Endothelial cell of umbilical vein (primary cell): ENCODE data around the gene CTNNA2. TPM values are rescaled to one million over a fixed set of nuclear protein-coding genes. Genes with fewer than 3 reads are reported as not detected.

Experiments used
- BruUV-seq: library from RNA; stranded (reverse); fragments of 400-500 nt; replicated peaks from 2 replicates; lab custom pipeline; 2021; lab: Mats Ljungman, UMichigan
- CTCF ChIA-PET: fragments of 300-600, 350-600 bp; sonication (Branson Sonifier 250); formaldehyde crosslinking; loops from one replicate; lab custom pipeline; 2021; ENCODE audit warnings: antibody characterized with exemption, inconsistent platforms; lab: Charles Lee
- POLR2A ChIA-PET: fragments of 300-600, 350-600 bp; sonication (Branson Sonifier 250); formaldehyde crosslinking; loops from one replicate; lab custom pipeline; 2021; ENCODE audit warnings: antibody characterized with exemption, inconsistent platforms; lab: Charles Lee
- DNase-seq: peaks from one replicate; pipeline ENCODE4 v3.0.0-alpha.2; 2011; ENCODE audit warnings: low read depth, low spot score
- FAIRE-seq: peaks from 2 replicates; lab custom pipeline; 2011; peaks lifted over from hg19 to GRCh38; lab: Jason Lieb, UNC
- H2AFZ ChIP-seq: 2 replicates; pipeline ENCODE4 v1.6.0; 2012; ENCODE audit warnings: low read depth, low read length, control low read depth, inconsistent platforms
- H3K27ac ChIP-seq: 2 replicates; pipeline ENCODE4 v1.5.1; 2011; ENCODE audit warnings: low read depth, mild to moderate bottlenecking, control low read depth, low read length, moderate library complexity; ENCODE audit not compliant: insufficient read depth
- H3K27me3 ChIP-seq, 2 experiments: 2 replicates each; pipeline versions ENCODE4 v1.6.0 to v1.6.1; 2011; ENCODE audit warnings: low read length in 2 of 2, mixed read lengths in 1 of 2; ENCODE audit not compliant: control insufficient read depth in 2 of 2, insufficient read depth in 2 of 2
- H3K36me3 ChIP-seq, 2 experiments: 2 replicates in 1 of 2; 3 replicates in 1 of 2; pipeline ENCODE4 v1.5.1; 2011; ENCODE audit warnings: low read length in 2 of 2, mild to moderate bottlenecking in 1 of 2, moderate library complexity in 1 of 2; ENCODE audit not compliant: control insufficient read depth in 2 of 2, insufficient read depth in 2 of 2; ENCODE audit errors: extremely low read depth in 1 of 2
- H3K4me1 ChIP-seq: 3 replicates; pipeline ENCODE4 v1.5.1; 2011; ENCODE audit warnings: mild to moderate bottlenecking, low read length; ENCODE audit not compliant: control insufficient read depth, insufficient read depth; ENCODE audit errors: extremely low read depth
- H3K4me2 ChIP-seq: 2 replicates; pipeline ENCODE4 v1.6.1; 2011; ENCODE audit warnings: low read length, control low read depth, mixed read lengths; ENCODE audit not compliant: insufficient read depth
- H3K4me3 ChIP-seq, 3 experiments: fragments of 200-600 bp in 1 of 3; sonication (generic), shearing (Covaris generic) in 1 of 3; replicated peaks in 1 of 3; 2 replicates each; pipeline ENCODE4 v1.5.1; 2011 to 2016; ENCODE audit warnings: control low read depth in 3 of 3, low read length in 3 of 3, mild to moderate bottlenecking in 2 of 3, inconsistent platforms in 1 of 3, low read depth in 1 of 3, moderate library complexity in 1 of 3; ENCODE audit not compliant: insufficient read depth in 1 of 3
- H3K79me2 ChIP-seq: 2 replicates; pipeline ENCODE4 v1.6.0; 2012; ENCODE audit warnings: low read length, inconsistent platforms; ENCODE audit not compliant: control insufficient read depth, insufficient read depth
- H3K9ac ChIP-seq: replicated peaks from 2 replicates; pipeline ENCODE3; 2011; ENCODE audit warnings: low read length, control low read depth; ENCODE audit not compliant: insufficient read depth; ENCODE audit errors: extremely low read depth
- H3K9me1 ChIP-seq: replicated peaks from 3 replicates; pipeline ENCODE4 v1.6.0; 2011; ENCODE audit warnings: mild to moderate bottlenecking, low read length; ENCODE audit not compliant: control insufficient read depth, insufficient read depth; ENCODE audit errors: extremely low read depth
- H3K9me3 ChIP-seq: replicated peaks from 2 replicates; pipeline ENCODE4 v1.5.1; 2012; ENCODE audit warnings: low read length, inconsistent platforms; ENCODE audit not compliant: control insufficient read depth, insufficient read depth
- H4K20me1 ChIP-seq: replicated peaks from 2 replicates; pipeline ENCODE3; 2011; ENCODE audit warnings: mild to moderate bottlenecking, low read length; ENCODE audit not compliant: control insufficient read depth, insufficient read depth; ENCODE audit errors: extremely low read depth
- EZH2 ChIP-seq: IDR thresholded peaks from 2 replicates; pipeline ENCODE4 v1.6.1; 2012; ENCODE audit warnings: borderline replicate concordance, low read depth, mild to moderate bottlenecking, moderate library complexity, low read length, inconsistent platforms; ENCODE audit not compliant: severe bottlenecking
- FOS ChIP-seq: IDR thresholded peaks from 2 replicates; pipeline ENCODE4 v1.6.1; 2011; ENCODE audit warnings: mild to moderate bottlenecking, low read length, moderate library complexity, borderline replicate concordance; ENCODE audit not compliant: insufficient read depth
- GATA2 ChIP-seq: IDR thresholded peaks from 2 replicates; pipeline ENCODE4 v1.7.0; 2011; ENCODE audit warnings: low read depth, mild to moderate bottlenecking, moderate library complexity, mixed read lengths, low read length; ENCODE audit not compliant: insufficient read length, insufficient read depth
- JUN ChIP-seq: IDR thresholded peaks from 2 replicates; pipeline ENCODE4 v1.6.1; 2011; ENCODE audit warnings: borderline replicate concordance, low read depth; ENCODE audit not compliant: insufficient read length, insufficient read depth
- MAX ChIP-seq: IDR thresholded peaks from 2 replicates; pipeline ENCODE4 v1.6.1; 2011; ENCODE audit not compliant: insufficient read depth, insufficient read length
- MYC ChIP-seq: IDR thresholded peaks from one replicate; pipeline ENCODE4 v1.6.1; 2011; ENCODE audit warnings: mild to moderate bottlenecking, low read depth, low read length
- POLR2A ChIP-seq: IDR thresholded peaks from 2 replicates; pipeline ENCODE4 v1.6.1; 2012; ENCODE audit warnings: low read depth, mild to moderate bottlenecking, control low read depth, low read length
- POLR2AphosphoS5 ChIP-seq: IDR thresholded peaks from 2 replicates; pipeline ENCODE4 v1.6.1; 2012; ENCODE audit warnings: low read depth, mild to moderate bottlenecking, control low read depth, low read length, moderate library complexity; ENCODE audit not compliant: insufficient read depth
- dilution Hi-C: fragments of 300-500 bp; cut with MboI; formaldehyde crosslinking; loops from one replicate; pipeline ENCODE4 v1.15.0; 2019; ENCODE audit warnings: low sequenced_read_pairs; ENCODE audit not compliant: extremely low pct_ligation_motif_present
- intact Hi-C: fragments of 100-400 bp; cut with micrococcal nuclease; formaldehyde crosslinking; loops from one replicate; pipeline ENCODE4 v1.10.0; 2022
- polyA plus RNA-seq, 4 experiments: library from polyadenylated mRNA; depleted of rRNA in 3 of 4; stranded (reverse) in 3 of 4; unstranded in 1 of 4; fragments of >200 nt; gene quantifications; 2 replicates each; pipeline versions ENCODE4 v1.2.1 to v1.2.3, GENCODE V29; 2011 to 2012; ENCODE audit warnings: missing spikeins in 1 of 4
- total RNA-seq: library from RNA; stranded (reverse); gene quantifications from 2 replicates; pipeline ENCODE4 v1.2.3, GENCODE V29; 2021
- TF ChIP-seq, protein P1 (sequence below), 2 donors: IDR thresholded peaks; 1 replicate in 1 of 2; 2 replicates in 1 of 2; pipeline ENCODE4 v1.5.1; 2011; ENCODE audit warnings: low read length in 2 of 2, mild to moderate bottlenecking in 2 of 2, moderate library complexity in 2 of 2, control low read depth in 1 of 2, inconsistent platforms in 1 of 2, low read depth in 1 of 2; ENCODE audit not compliant: insufficient read depth in 1 of 2; ENCODE audit errors: extremely low read depth in 1 of 2

The CTNNA2 gene
- total and polyA plus RNA-seq, 2 donors (not counting 3 experiments of a cell fraction or from before 2014, with no cell fraction given): not detected

- no peaks in the 10 kb centered on the region for H3K79me2 ChIP-seq
- H3K4me1 ChIP-seq: no peaks in the 10 kb centered on the region
- H3K4me3 ChIP-seq: no peak overlapping the region
- H3K4me2 ChIP-seq: no peak overlapping the region
- H3K9me1 ChIP-seq: no peaks in the 10 kb centered on the region
- no TSS peak for BruUV-seq
- no peak overlapping the region for H3K27ac ChIP-seq
- dilution Hi-C loops: no loop called here
- intact Hi-C loops: no loop called here
- H3K9me3 ChIP-seq: peaks cover 4% of the 10 kb centered on the region
- no peaks in the 10 kb centered on the region for H3K36me3 ChIP-seq
- no peak overlapping the region for H2AFZ ChIP-seq
- no peaks in the 10 kb centered on the region for H3K27me3 ChIP-seq
- CTCF ChIA-PET: no interaction called here
- no peak overlapping the region for H3K9ac ChIP-seq
- DNase-seq: no peak
- no peak for FAIRE-seq
- TF ChIP-seq EZH2 (no peak), MYC (no peak), FOS (no peak), JUN (no peak), MAX (no peak), POLR2AphosphoS5 (no peak), POLR2A (no peak), GATA2 (no peak)
- TF ChIP-seq, protein P1, sequence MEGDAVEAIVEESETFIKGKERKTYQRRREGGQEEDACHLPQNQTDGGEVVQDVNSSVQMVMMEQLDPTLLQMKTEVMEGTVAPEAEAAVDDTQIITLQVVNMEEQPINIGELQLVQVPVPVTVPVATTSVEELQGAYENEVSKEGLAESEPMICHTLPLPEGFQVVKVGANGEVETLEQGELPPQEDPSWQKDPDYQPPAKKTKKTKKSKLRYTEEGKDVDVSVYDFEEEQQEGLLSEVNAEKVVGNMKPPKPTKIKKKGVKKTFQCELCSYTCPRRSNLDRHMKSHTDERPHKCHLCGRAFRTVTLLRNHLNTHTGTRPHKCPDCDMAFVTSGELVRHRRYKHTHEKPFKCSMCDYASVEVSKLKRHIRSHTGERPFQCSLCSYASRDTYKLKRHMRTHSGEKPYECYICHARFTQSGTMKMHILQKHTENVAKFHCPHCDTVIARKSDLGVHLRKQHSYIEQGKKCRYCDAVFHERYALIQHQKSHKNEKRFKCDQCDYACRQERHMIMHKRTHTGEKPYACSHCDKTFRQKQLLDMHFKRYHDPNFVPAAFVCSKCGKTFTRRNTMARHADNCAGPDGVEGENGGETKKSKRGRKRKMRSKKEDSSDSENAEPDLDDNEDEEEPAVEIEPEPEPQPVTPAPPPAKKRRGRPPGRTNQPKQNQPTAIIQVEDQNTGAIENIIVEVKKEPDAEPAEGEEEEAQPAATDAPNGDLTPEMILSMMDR (IDR thresholded peaks at IDR 0.05; ENCODE audit: extremely low read depth in 1 of 2, insufficient read depth in 1 of 2, low read depth in 1 of 2, low read length in 2 of 2): no peak
- H4K20me1 ChIP-seq: no peaks in the 10 kb centered on the region
- POLR2A ChIA-PET: no interaction called here
Measured at GRCh38 chr2:79552653-79553052, 39.8 kb downstream of the CTNNA2 start.
